ENCODE measurements around the gene TAMM41. TPM values are rescaled to one million over a fixed set of nuclear protein-coding genes. Genes with fewer than 3 reads are reported as not detected.
"Not testable (repeated sequence)": the region's sequence is repeated elsewhere in the genome, so short reads cannot be mapped to it uniquely, and the experiment has no call there.

Gene TAMM41
- 34.2 and 35.6 TPM in 2 replicates for total RNA-seq

DNA sequence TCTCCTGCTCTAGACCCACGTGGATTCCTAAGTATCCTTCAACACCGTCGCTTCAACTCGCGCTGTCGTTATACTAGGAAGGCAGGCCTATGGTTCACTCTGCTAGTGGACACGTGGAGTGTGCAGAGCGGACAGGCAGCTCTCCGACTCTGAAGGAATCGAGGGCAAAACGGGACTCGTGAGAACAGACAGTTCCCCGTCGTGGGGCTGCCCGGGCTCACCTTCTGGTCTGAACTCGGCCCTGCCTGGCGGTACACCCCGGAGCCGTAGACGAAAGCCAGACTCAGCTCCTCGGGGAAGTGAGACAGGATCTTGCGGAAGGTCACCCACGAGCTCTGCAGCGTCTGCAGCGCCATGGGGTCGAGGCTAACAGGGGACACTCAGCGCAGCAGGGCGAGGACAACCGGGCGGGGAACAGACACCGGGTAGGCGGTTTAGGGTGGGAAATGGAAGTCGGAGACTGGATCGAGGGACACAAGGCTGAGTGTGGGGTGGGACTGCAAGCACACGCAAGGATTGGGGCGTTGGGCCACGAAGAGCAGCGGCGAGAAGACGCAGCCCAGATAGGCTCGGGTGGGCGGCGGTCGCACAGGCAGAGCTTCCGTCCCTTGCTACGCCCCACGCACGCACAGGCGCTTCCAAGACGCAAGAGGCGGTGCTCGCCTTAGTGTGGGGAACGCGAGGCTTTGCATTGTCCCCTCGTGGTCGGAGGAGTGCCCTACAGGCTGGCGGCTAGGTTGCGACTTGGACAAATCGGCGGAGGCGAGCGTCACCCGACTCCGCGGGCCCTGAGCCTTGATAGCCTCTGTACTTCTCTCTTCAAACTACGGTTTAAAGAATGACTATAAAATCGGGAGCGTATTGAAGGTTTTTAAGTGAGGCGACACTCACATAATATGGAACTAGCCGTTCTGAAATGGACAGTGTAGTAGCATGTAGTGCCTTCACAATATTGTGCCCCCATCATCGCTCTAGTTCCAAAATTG, at the start of gene TAMM41:
Gene TAMM41, minus strand, starts transcription at position 605 of the 986 bp plus-strand sequence. Its CDS starts 249 bp downstream, at position 356.
- peaks cover 25% of the 10 kb centered on the region for H3K36me3 Mint-ChIP-seq (ENCODE audit: low read depth)
- H3K4me3 Mint-ChIP-seq: peak within 1 kb of the TSS; percentile 96
- H3K27me3 Mint-ChIP-seq: no peaks in the 10 kb centered on the region
- H3K4me1 Mint-ChIP-seq: peaks cover 19% of the 10 kb centered on the region
- no peaks in the 10 kb centered on the region for H3K9me3 Mint-ChIP-seq
- peak; percentile 96 for DNase-seq
- intact Hi-C loops (cut with micrococcal nuclease): loop anchor here (2.0 to 5.0 kb wide), 5 partner anchors 26 to 710 kb away; partner anchors contain the start of genes ATG7, MKRN2 and TSEN2
- H3K27ac Mint-ChIP-seq: peak within 1 kb of the TSS; percentile 94

DNA sequence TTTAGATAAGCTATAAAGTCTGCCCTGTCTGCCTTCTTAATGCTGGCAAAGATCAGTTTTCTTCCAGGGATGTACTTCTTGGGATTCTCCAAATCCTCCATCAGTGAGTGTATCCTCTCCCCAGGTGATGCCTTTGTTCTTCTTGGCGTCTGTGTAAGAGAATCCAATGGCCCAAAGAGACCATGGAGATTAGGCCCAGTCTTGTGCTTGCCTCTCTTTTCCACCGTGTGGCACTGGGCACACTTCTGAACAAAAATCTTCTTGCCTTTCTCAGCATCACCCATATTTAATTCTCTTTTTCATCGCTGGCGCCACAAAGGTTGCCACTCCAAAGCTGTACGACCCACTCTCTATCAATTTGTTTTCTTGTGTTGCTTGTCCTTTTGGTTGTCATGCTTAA, 32.2 kb upstream of the TAMM41 start:
- no peaks in the 10 kb centered on the region for H3K4me1 Mint-ChIP-seq
- no peak overlapping the region for H3K4me3 Mint-ChIP-seq
- intact Hi-C loops (cut with micrococcal nuclease): no loop called here
- H3K9me3 Mint-ChIP-seq: no peaks in the 10 kb centered on the region
- no peaks in the 10 kb centered on the region for H3K36me3 Mint-ChIP-seq (ENCODE audit: low read depth)
- H3K27ac Mint-ChIP-seq: no peak overlapping the region
- peaks cover 2% of the 10 kb centered on the region for H3K27me3 Mint-ChIP-seq
- no peak for DNase-seq

- intact Hi-C loops (cut with micrococcal nuclease); H3K9me3 Mint-ChIP-seq; H3K4me3 Mint-ChIP-seq; H3K27ac Mint-ChIP-seq; H3K36me3 Mint-ChIP-seq (ENCODE audit: low read depth); DNase-seq; H3K4me1 Mint-ChIP-seq: not testable (repeated sequence)
- H3K27me3 Mint-ChIP-seq: peaks cover 13% of the 10 kb centered on the region
Observed at GRCh38 chr3:11874707-11875106, 28.0 kb upstream of the TAMM41 start.

GRCh38 chr3:11863739-11864138, 17.1 kb upstream of the TAMM41 start:
- peaks cover 25% of the 10 kb centered on the region for H3K27me3 Mint-ChIP-seq
- H3K27ac Mint-ChIP-seq; DNase-seq; H3K4me1 Mint-ChIP-seq; H3K36me3 Mint-ChIP-seq (ENCODE audit: low read depth); H3K4me3 Mint-ChIP-seq; H3K9me3 Mint-ChIP-seq; intact Hi-C loops (cut with micrococcal nuclease): not testable (repeated sequence)

DNA sequence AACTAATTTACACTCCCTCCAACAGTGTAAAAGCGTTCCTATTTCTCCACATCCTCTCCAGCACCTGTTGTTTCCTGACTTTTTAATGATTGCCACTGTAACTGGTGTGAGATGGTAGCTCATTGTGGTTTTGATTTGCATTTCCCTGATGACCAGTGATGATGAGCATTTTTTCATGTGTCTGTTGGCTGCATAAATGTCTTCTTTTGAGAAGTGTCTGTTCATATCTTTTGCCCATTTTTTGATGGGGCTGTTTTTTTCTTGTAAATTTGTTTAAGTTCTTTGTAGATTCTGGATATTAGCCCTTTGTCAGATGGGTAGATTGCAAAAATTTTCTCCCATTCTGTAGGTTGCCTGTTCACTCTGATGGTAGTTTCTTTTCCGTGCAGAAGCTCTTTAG, 15.9 kb upstream of the TAMM41 start:
- H3K9me3 Mint-ChIP-seq; H3K27ac Mint-ChIP-seq; H3K4me1 Mint-ChIP-seq; DNase-seq; intact Hi-C loops (cut with micrococcal nuclease); H3K4me3 Mint-ChIP-seq; H3K36me3 Mint-ChIP-seq (ENCODE audit: low read depth): not testable (repeated sequence)
- peaks cover 31% of the 10 kb centered on the region for H3K27me3 Mint-ChIP-seq

- H3K27ac Mint-ChIP-seq; H3K4me1 Mint-ChIP-seq; H3K9me3 Mint-ChIP-seq; H3K36me3 Mint-ChIP-seq (ENCODE audit: low read depth); intact Hi-C loops (cut with micrococcal nuclease); DNase-seq; H3K4me3 Mint-ChIP-seq: not testable (repeated sequence)
- H3K27me3 Mint-ChIP-seq: peaks cover 34% of the 10 kb centered on the region
Observed at GRCh38 chr3:11862145-11862544, 15.5 kb upstream of the TAMM41 start.

GRCh38 chr3:11860213-11860612, 13.5 kb upstream of the TAMM41 start:
- H3K36me3 Mint-ChIP-seq (ENCODE audit: low read depth); intact Hi-C loops (cut with micrococcal nuclease); H3K4me3 Mint-ChIP-seq; DNase-seq; H3K9me3 Mint-ChIP-seq; H3K27ac Mint-ChIP-seq; H3K4me1 Mint-ChIP-seq: not testable (repeated sequence)
- H3K27me3 Mint-ChIP-seq: peaks cover 31% of the 10 kb centered on the region

- DNase-seq: no peak
- H3K9me3 Mint-ChIP-seq: no peaks in the 10 kb centered on the region
- H3K27me3 Mint-ChIP-seq: peaks cover 22% of the 10 kb centered on the region
- intact Hi-C loops (cut with micrococcal nuclease): no loop called here
- H3K36me3 Mint-ChIP-seq (ENCODE audit: low read depth): peaks cover 1% of the 10 kb centered on the region
- H3K27ac Mint-ChIP-seq: no peak overlapping the region
- H3K4me3 Mint-ChIP-seq: no peak overlapping the region
- H3K4me1 Mint-ChIP-seq: no peaks in the 10 kb centered on the region
Observed at GRCh38 chr3:11853450-11853849, 6.8 kb upstream of the TAMM41 start.

DNA sequence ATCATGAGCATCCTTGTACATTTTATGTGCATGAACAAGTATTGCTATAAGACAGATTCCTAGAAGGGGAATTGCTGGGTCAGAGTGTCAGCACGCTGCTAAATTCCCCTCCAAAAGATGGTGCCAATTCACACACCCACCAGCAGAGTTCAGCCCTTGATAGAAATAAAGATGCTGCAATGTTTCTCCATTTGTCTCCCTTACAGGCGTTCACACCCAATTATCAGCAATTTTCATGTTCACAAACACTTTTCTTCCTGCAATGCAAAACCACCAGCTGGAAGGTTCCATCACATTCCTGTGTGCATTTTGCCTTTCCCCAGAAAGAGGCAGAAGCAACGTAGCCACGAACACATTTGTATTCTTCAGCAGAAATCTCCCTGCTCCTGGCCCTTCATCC, 3.3 kb upstream of the TAMM41 start:
- peaks cover 14% of the 10 kb centered on the region for H3K4me1 Mint-ChIP-seq
- H3K4me3 Mint-ChIP-seq: no peak overlapping the region
- H3K27ac Mint-ChIP-seq: no peak overlapping the region
- peaks cover 12% of the 10 kb centered on the region for H3K27me3 Mint-ChIP-seq
- DNase-seq: no peak
- H3K36me3 Mint-ChIP-seq (ENCODE audit: low read depth): peaks cover 5% of the 10 kb centered on the region
- intact Hi-C loops (cut with micrococcal nuclease): no loop called here
- no peaks in the 10 kb centered on the region for H3K9me3 Mint-ChIP-seq

GRCh38 chr3:11847607-11848006, 922 bp upstream of the TAMM41 start:
- Mint-ChIP-seq H3K9me3 (no peaks in the 10 kb centered on the region), H3K27ac (no peak overlapping the region), H3K27me3 (peaks cover 6% of the 10 kb centered on the region), H3K4me1 (peaks cover 19% of the 10 kb centered on the region), H3K4me3 (peak overlapping the region; percentile 96), H3K36me3 (ENCODE audit: low read depth) (peaks cover 20% of the 10 kb centered on the region)
- DNase-seq: peak; percentile 62
- intact Hi-C loops (cut with micrococcal nuclease): loop anchor here (2.0 to 5.0 kb wide), 5 partner anchors 27 to 709 kb away; partner anchors contain the start of genes ATG7, MKRN2 and TSEN2

DNA sequence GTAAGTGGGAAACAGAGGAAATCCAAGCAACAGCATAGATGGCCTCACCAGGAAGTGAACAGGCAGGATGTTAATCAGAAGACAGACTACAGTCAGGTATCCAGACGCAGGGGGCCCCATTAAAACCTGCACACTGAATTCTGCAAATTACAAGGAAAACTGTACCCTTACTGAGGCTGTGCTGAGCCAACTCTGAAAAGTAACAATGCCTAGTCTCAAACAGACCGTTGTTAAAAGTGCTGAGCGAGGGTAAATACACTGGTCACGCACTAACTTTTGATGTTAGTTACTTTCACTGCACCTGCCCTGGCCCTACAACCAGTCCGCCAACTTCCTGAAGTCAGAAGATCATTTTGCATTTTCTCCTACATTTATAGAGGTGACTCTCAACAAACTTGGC, 1.0 kb downstream of the TAMM41 start:
- Mint-ChIP-seq H3K4me1 (peaks cover 19% of the 10 kb centered on the region), H3K9me3 (no peaks in the 10 kb centered on the region), H3K36me3 (ENCODE audit: low read depth) (peaks cover 26% of the 10 kb centered on the region), H3K4me3 (peak overlapping the region; percentile 96), H3K27ac (peak overlapping the region; percentile 94), H3K27me3 (no peaks in the 10 kb centered on the region)
- intact Hi-C loops (cut with micrococcal nuclease): loop anchor here (2.0 to 5.0 kb wide), 5 partner anchors 25 to 711 kb away; partner anchors contain the start of genes ATG7, MKRN2 and TSEN2
- peak; percentile 67 for DNase-seq

- Mint-ChIP-seq H3K27me3 (no peaks in the 10 kb centered on the region), H3K9me3 (no peaks in the 10 kb centered on the region), H3K4me3 (peak overlapping the region; percentile 96)
Observed at GRCh38 chr3:11844891-11845290, 1.8 kb downstream of the TAMM41 start.

DNA sequence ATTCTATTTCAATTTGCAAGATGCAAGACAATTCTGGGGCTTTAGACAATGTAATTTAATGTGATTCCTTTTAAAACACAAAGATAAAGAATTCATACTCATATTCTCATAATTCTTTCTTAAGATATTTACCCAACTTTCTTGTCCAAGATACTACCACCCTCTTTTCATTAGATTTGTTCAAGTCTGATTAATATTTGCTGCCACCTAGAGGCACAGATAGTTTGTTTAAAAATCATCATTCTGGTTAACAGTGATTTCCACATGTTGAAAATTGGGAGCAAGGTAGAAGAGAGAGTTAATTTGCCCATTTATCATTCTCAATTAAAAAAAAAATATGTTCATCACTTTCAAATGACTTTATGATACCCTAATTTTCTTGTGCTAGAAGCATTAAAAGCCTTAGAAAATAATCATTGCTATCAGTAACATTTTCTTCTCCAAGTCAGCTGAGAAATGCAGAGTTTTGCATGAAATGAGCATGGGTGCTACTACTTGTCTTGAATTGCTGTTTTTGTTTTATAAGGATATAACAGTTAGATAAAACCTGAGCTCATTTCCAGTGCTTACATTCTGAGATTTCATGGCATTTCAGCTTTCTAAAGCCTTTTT, 11.6 kb downstream of the TAMM41 start:
- H3K4me1 Mint-ChIP-seq: no peaks in the 10 kb centered on the region
- H3K9me3 Mint-ChIP-seq: no peaks in the 10 kb centered on the region
- intact Hi-C loops (cut with micrococcal nuclease): no loop called here
- H3K36me3 Mint-ChIP-seq (ENCODE audit: low read depth): peaks cover 45% of the 10 kb centered on the region
- no peaks in the 10 kb centered on the region for H3K27me3 Mint-ChIP-seq
- H3K4me3 Mint-ChIP-seq: no peak overlapping the region
- H3K27ac Mint-ChIP-seq: no peak overlapping the region
- DNase-seq: no peak

More at GRCh38 chr3:11844891-11845290, 1.8 kb downstream of the TAMM41 start:
- H3K27ac Mint-ChIP-seq: peak overlapping the region; percentile 73
- intact Hi-C loops (cut with micrococcal nuclease): loop anchor here (5.0 kb wide), 1 partner anchor 573 kb away; the partner anchor contains the start of gene ATG7
- H3K4me1 Mint-ChIP-seq: peaks cover 19% of the 10 kb centered on the region
- peaks cover 33% of the 10 kb centered on the region for H3K36me3 Mint-ChIP-seq (ENCODE audit: low read depth)
- no peak for DNase-seq

Measured in activated CD4-positive, alpha-beta T cell treated with anti-CD3 and anti-CD28 coated beads, Interleukin-2, amount 10 ng/mL, durations not matched to agents 24 days and 14 days (primary cell).